Left hindlimb (tissue), 1 donor: ENCODE data around the gene MAML2.

Source experiments
- DNase-seq: peaks from one replicate; pipeline ENCODE4 v3.0.0-alpha.2; 2018

MAML2 gene

DNA sequence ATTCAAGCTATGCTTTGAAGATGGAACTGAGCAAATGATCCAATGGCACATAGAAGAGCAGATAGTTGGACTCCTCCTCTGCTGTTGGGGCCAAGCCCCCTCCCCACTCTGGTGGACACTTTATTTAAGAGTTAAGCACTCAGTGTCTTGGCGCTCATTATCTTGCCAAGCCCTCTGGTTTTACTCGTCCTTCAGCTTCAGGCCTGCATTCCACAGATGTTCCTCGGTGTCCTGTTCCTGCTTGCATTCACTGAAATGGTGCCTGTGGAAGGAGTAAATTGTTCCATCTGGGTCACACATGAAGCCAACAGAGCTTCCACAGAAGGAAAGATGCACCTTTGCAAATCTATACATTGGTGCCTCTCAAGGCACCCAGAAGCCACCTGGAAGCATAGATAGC, 26.1 kb downstream of the MAML2 start:
- DNase-seq, result no peak

DNA sequence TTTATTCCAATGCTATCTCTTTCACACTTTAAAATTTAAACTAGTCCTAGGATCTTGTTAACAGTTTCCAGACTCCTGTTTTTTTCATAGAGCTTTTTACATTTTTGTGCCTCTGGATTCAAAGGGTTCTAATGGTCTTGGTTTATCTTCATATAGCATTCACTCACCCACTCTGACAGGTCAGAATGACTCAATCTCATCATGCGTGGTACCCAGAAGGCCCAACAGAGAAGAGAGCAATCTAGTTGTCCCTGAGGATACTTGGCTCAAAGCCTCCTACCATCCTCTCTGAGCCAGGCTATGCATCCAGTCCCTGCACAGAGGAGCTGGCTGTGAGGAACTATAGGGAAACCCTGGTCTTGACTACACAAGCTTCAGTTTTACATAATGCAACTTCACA, 27.5 kb downstream of the MAML2 start:
- no peak for DNase-seq

DNA sequence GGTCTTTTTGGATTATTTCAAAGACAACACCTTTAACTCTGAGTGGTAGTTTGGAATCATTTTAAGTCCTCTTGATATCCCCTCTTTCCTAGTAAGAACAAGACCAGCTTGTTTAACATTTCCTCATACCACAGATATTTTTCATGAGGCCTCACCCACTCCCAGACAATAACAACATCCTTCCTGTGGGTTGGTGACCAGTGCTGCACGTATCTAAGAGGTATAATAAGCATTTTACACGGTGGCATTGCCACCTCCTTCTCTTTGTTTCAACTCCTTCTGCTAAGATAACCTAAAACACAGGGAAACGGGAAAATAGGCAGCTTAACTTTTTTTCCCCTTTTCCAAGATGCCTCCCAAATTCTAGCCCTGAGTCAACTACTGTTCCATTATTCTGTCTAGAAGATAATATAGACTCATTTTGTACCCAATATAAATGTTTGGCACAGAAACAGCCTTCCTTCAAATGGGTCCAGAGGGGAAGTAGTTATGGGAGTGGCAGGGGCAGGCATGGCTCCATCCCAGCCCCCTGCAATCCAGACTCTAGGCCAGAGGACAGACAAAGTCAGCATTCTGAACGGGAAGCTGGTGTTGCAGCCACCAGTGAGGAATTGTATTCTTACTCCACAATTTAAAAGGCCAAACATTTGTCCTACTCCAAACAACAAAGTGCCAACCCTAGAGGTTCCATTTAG, 28.5 kb downstream of the MAML2 start:
- DNase-seq, result no peak

DNA sequence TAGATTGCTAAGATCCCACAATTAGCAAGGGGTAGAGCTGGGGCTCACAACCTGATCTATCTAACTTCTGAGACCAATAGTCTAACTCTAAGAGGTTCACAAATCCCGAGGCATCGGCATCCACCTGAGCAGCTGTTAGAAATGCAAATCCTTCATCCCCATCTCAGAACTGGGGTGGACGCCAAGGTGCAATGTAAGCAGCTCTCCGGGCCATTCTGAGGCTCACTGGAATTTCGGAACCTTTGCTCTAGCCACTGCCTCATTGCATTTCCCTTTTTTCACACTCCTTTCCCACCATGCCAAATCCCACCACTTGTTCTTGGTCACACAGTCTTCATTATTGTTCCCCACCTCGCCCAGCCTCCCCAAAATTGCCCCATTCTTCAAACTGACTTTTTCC, 29.8 kb downstream of the MAML2 start:
- DNase-seq, result no peak

DNA sequence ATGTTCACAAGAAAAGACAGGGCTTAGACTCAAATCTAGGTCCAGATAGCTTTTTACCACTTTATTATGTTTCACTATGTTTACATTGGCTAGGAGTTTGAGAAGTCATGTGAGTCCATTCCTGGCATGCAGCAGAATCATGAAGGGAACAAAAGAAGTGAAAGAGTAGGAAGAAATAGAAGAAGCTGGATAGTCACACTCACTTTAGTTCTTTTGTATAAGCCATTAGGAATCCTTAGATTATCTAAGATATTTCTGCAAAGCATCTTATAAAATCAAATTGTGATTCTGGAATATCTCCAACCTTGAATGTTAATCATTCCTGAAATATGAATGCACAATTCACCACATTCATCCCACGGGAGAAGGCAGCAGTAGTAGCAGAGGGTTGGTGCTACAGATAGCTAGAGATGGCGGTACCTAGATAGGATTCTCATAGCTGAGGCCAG, 31.9 kb downstream of the MAML2 start:
- no peak for DNase-seq

DNA sequence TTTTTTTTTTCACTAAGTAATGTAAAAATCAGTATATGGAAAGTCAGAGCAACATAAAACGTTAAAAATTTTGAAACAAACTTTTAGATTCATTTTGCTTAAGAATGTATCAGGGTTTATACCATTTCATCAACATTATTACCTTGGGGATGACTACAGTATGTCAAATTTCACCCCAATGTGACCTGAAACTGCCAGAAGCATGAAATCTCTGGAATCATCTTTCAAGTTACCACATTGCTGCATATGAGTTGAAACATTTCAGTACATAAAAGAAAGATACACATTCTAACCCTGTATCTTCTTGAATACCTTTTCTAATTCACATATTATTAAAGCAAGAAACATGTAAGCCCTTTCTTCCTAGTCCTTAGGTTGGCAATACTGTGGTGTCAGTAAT, 32.8 kb downstream of the MAML2 start:
- DNase-seq, result no peak

DNA sequence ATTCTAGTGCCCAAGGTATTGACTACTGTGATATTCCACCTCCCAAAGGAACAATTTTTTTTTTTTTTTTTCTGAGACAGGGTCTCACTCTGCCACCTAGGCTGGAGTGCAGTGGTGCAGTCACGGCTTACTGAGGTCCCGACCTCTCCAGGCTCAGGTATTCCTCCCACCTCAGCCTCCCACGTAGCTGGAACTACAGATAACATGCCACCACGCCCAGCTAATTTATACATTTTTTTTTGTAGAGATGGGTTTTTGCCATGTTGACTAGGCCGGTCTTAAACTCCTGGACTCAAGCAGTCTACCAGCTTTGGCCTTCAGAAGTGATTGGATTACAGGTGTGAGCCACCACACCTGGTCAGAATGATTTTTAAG, 33.4 kb downstream of the MAML2 start:
- DNase-seq, result no peak

DNA sequence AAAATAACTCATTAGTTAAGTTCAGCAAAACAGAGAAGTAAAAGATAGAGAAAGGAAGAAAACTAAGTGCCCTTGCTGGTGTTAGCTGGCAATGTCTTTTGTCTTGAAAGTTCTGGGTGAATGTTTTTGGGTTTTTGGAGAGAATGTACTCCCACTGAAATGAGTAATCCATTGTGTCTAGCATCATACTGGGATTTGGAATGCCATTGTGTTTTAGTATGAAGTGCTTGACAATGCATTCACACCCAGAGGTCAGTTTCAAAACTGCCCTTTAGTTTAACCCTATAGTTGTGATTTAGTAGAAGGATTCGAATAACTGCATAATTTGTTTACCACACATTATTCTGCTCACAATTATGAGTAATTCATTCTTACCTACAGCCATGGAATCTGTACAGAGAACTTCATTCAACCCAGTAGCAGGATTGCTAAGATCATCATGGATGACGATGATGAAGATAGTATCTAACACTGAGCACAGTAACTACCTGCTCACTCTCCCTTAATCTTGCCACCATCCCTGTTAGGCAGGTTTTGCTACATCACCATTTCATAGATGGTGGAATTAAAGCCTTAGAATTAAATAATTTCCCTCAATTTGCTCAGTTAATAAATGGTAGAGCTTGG, 33.9 kb downstream of the MAML2 start:
- no peak for DNase-seq

DNA sequence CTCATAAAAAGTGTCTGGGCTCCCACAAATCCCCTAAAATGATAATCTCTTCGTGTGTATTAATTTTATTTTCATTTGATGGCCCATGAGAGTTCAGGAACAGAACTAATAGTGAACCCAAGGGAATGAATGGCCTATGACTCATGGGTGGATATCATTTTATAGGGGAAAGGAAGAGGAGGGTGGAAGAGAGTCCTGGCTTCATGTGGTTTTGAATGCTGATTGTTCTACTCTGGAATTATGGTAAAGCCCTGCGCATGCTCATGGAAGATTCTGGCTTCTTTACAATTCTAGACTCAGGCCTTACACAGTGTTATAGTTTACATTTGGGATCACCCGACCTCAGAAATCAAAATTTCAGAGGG, 35.2 kb downstream of the MAML2 start:
- DNase-seq, result no peak

DNA sequence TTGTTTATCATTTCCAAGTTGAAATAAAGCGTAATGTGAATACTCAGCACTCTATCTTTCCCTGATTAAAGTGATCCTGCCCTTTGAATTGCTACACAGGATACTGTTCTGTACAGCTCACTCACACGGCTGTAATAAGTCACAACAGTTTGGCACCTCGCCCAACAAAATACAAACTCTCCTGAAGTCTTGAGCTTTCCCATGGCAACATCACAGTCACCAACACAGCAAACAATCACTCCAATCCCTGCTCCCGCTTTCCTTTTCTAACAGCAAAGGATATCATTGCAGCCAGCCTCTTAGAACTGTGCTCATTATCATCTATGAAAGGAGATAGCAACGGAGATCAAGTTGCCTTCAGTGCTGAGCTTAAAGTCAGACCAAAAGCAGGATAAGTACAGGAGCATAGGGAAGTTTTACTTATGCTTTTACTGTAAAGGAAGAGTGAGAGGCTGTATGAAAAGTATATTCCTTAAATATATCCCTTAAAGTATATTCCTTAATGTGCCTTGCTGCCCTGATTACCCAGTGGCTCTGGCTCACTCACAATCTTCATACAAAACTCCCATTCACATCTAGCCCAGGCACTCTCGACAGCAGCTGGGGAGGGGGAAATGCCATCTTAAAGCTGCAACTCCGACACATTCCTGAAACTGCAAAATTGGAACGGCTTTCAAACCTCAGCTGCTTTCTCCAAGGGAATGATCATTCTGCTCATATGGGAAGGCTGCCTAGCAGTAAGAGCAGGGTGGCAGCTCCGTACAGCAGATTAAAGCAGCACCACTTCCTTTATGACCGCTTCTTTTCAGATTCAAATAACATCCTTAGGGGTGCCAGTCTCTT, 35.8 kb downstream of the MAML2 start:
- DNase-seq, result peak; percentile 87

DNA sequence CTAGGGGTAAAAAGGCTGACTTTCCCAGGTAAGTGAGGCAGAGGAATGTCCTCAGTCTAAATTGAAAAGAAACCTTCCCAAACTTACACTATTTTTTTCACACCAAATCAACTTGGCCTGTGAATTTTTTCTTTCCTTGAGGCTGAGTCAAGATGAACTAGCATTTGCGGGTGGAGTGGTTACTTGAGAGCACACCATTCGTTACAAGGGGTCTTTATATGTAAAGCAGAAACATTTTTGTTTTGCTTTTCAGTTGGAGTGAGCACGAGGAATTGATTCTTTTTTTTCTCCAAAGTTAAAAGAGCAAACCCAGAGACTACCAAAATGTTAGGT, 36.4 kb downstream of the MAML2 start:
- no peak for DNase-seq

DNA sequence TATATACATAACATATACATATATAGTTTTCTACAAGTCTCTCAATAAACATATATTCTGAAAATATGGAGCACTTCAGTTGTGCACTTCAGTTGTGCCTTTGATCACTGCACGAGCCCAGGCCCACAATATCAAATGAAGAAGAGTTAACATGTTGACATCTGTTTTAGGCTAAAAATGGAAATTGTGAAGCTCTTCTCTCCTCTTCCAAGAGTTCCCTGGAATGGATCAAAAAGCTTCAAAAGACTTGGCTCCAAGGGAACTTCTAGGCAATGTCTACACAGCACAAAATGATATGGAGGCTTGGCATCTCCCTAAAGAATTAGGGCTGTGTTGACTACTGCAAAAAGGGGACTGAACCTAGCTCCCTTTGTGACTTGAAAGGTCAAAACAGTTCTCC, 36.9 kb downstream of the MAML2 start:
- no peak for DNase-seq

DNA sequence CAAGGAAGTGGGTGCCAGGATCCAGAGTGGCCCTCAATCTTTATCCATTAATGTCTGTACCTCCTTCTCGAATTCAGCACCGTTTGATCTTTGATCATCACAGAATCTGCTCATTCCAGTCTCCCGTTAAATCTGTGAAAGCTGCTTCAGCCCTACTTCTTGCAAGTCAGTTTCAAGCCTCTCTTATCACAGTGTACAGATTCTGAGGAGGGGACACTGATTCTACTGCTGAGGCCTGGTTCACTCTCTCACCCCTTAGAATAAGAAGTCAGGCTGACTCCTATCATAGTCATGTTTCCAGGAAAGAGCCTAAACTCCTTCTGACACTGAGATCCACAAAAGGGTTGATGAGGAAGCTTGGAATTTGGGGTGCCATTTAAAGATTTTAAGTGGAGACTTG, 39.0 kb downstream of the MAML2 start:
- no peak for DNase-seq

DNA sequence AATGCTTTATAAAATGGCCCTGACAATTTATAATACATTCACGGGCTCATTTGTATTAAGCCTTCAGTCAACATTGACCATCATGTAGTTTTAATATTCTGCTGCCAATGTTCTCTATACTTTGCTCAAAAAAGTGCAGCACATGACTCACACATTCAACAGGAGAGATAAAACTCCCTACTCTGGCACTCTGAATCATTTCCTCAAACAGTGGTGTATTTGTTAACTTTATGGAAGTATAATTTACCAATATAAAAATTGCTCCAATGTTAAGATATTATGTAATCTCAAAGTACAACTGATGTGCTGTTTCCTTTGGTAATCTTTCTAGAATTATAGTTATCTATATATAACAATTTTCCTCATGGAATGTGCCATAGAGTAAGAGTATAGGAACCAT, 39.9 kb downstream of the MAML2 start:
- DNase-seq, result no peak

DNA sequence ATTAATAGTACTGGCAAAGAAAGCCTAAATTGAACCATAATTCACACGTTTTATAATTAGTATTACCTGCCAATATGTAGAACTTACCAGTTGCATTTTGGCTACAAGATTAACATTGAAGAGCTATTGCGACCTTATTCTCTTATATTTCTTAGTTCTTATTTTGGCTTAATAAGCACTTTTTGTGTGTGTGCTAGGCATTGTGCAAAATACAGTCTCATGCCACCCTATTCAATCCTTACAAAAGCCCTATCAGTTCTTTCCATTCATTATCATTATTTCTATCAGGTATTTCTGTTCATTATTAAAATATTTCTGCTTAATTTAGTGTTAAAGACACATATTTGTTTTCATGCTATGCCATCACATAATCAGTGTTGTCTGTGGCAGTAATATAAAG, 41.2 kb downstream of the MAML2 start:
- DNase-seq, result no peak

DNA sequence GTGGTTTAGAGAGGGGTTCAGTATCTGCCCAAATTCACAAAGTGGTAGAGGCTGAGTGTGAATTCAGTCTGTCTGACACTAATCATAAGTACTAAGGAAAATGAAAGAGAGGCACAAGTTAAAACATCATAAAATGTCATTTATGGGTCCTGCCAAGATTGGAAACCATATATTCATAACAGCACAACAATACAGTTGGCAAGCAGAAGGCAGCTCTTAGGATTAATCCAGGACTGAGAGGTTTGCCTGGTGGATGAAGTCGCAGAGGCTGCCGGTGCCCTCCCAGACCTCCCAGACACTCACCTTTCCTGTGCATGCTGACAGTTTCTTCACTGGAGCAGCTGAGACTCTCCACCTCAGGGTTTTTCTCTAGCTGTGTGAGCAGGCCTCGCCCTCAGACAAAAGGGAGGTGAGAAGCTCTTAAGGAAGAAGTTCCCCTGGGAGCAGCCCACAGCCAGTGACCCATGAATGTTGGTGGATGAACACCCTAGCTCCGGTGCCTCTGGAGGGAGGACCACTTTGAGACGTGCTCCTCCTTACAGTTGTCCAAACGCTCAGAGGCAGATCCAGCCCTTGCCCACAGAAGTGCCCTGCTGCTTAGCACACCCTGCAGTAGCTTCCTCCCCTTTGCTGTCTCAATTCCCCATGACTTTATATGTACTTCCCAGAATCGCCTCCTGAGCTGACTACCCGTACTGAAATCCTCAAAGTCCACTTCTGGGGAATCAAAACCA, 43.7 kb downstream of the MAML2 start:
- no peak for DNase-seq

DNA sequence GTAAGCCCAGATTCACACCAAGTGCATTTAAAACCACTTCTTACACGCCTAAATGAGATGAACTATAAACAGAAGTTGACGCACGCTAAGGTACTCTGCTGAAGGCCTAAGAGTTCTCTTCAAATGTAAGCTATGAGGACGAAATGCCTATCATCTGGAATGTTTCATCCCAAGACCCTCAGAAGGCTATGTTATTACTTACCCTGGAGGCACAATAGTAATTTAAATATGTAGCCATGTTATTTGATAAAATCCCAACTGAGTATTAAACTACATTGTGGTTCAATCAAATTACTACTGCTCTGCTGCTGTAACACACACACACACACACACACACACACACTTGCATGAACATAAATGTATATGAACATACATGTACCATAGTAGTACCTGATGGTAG, 47.6 kb downstream of the MAML2 start:
- no peak for DNase-seq

DNA sequence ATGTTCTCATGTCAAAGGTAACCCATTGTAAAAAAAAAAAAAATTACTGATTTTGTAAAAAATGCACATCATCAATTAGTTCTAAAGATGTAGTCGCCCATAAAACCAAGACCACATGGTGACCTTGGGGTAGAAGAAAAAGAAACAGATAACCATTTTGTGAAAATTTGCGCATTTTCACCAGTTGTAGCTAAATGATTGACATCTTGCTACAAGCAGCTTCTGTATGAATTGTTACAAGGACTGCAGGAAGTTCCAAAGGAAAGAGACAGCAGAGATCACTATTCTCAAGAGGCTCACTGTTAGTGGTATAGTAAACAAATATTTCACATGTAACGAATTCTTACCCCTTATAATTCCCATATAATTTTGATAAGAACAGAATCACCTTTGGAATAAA, 48.7 kb downstream of the MAML2 start:
- DNase-seq, result no peak

DNA sequence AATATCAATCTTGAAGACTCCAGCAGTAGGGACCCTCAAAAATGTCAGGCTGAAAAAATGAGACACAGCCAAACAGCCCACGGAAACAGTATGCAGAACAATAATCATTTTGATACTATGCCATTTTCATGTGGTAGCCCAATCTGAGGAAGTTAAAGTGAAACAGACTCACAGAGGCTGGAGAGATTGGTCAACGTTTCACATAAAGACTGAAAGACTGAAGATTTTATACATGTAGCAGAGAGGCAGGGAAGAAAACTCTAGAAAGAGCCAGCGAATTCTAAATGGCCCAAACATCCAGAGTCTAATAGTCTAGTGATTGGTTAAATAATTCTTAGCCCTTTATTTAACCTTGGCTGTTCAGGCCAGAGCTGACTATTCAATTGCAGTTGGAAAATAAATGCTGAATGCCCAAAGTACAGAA, 49.4 kb downstream of the MAML2 start:
- DNase-seq, result no peak

DNA sequence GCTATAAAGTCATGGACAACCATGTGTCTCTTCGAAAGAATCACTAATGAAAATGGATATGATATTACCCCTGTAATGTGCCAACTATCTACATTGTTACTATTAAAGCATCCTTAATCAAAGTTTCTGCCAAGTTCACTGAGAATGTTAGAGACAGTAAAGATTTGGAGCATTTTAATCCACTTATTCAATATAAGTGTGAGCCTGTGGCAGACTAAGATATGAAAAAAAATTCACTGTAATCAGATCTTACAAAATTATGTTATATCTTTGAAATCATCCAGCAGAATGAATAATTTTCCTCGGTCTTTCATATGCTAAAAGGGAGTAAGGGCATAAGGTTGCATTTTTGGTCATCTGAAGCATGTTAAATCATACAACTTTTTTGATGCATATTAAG, 49.9 kb downstream of the MAML2 start:
- DNase-seq, result no peak

DNA sequence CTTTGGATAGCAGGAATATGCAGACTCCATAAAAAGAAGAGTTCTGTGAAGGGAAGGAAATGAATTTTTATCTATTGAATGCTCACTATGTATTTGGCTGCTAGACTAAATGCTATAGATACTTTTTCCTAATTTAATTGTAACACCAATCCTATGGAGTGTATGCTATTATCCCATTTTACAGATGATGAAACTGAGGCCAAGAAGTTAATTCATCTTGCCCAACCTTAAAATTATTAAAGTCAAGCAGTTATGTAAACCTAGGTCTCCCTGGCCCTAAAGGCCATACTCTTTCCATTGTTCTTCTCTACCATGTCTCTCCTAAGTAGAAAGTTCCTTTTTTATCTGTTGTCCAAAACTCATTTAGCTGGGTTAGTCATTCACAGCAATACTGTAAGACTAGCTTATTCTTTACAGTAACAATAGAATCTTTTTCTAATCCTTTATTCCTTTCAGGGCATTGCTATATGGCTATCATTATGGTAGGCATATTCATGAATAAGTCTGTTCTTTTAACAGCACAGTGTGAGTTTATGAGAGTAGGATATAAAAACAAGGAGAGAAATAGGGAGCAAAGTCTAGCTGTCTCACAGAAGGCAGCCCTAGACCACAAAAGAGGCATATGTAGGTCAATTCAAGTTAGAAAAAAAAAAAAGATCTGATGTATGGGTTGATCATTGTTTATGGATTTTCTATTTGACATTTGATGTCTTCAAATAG, 50.5 kb downstream of the MAML2 start:
- DNase-seq, result no peak

DNA sequence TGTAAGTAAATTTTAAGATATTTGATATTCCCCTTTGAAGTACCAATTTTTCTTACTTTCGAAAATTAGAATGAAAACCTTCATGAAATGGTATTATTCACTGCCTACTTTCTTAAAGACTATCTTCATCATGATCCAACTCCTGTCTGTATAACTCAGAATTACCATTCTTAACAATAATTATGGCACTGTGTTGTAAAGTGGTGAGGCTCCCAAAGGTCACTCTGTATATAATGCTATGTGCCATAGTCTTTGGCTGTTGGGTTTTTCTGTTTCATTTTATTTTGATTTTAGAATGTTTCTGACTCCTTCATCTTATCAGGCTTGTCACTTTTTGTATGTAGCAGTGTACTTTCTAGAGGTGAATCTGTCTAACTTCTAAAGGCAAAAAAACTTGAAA, 52.4 kb downstream of the MAML2 start:
- DNase-seq, result no peak

DNA sequence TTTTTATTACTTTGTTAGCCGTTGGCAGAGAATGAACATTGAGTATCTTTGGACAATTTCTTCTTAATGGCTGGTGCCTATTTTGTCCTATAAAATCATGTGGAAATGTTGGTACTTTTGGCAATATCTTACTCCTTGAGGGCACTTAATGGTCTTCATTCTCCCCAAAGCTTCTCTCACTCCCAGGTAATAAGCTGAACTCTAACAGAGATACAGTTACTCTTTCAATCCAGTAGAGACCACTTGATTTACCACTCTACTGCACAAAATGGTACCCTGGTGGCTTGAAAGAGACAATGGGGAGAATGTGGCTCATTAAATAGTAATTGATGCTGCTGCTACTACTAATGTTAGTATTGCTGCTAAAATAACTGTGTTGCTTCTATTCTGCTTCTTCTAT, 53.0 kb downstream of the MAML2 start:
- no peak for DNase-seq
